Suprapubic skin (tissue), 3 donors: ENCODE measurements around the gene HNF1B.

Experiments
- CTCF ChIP-seq, 2 donors: fragments of 200-600 bp in 1 of 2; fragments of 450-650 bp in 1 of 2; sonication (generic) in 1 of 2; IDR thresholded peaks; one replicate each; pipeline ENCODE4 v1.5.1; 2016 to 2019; ENCODE audit warnings: antibody characterized with exemption in 2 of 2, mild to moderate bottlenecking in 1 of 2, moderate library complexity in 1 of 2
- EP300 ChIP-seq: sonication (generic); formaldehyde crosslinking; IDR thresholded peaks from one replicate; pipeline ENCODE4 v1.6.1; 2017; ENCODE audit warnings: antibody characterized with exemption
- POLR2A ChIP-seq, 2 donors: fragments of 450-650 bp; IDR thresholded peaks; one replicate each; pipeline ENCODE4 v1.6.1; 2017; ENCODE audit warnings: antibody characterized with exemption in 2 of 2, mild to moderate bottlenecking in 2 of 2, moderate library complexity in 2 of 2

GRCh38 chr17:37719866-37720265 is 25.0 kb downstream of the HNF1B start:
- TF ChIP-seq CTCF (IDR thresholded peaks at IDR 0.05) (no peak), EP300 (no peak), POLR2A (IDR thresholded peaks at IDR 0.05) (no peak)
